Bronchial epithelial cell (primary cell): ENCODE measurements around the gene MAP4K3. TPM values are rescaled to one million over a fixed set of nuclear protein-coding genes. Genes with fewer than 3 reads are reported as not detected.
A peak's percentile ranks its signal among the peaks of the same experiment; 100 is the strongest.

Experiments
- DNase-seq: peaks from one replicate; pipeline ENCODE4 v3.0.0-alpha.2; 2010; ENCODE audit warnings: low read depth
- FAIRE-seq: peaks from 2 replicates; lab custom pipeline; 2011; peaks lifted over from hg19 to GRCh38; lab: Jason Lieb, UNC
- H3K27me3 ChIP-seq: 2 replicates; pipeline ENCODE4 v1.5.1; 2011; ENCODE audit warnings: low read length; ENCODE audit not compliant: control insufficient read depth, insufficient read depth
- H3K36me3 ChIP-seq: 2 replicates; pipeline ENCODE4 v1.5.1; 2011; ENCODE audit warnings: low read length; ENCODE audit not compliant: control insufficient read depth, insufficient read depth
- H3K4me3 ChIP-seq: 2 replicates; pipeline ENCODE4 v1.5.1; 2011; ENCODE audit warnings: mild to moderate bottlenecking, low read depth, low read length, control low read depth
- total RNA-seq: library from RNA; depleted of rRNA; stranded (reverse); fragments of >200 nt; gene quantifications from 2 replicates; pipeline ENCODE4 v1.2.1, GENCODE V29; 2014
- TF ChIP-seq, protein P1 (sequence below): IDR thresholded peaks from 2 replicates; pipeline ENCODE4 v1.5.1; 2011; ENCODE audit warnings: mild to moderate bottlenecking, moderate library complexity, low read length, control low read depth, inconsistent platforms; ENCODE audit not compliant: insufficient read depth, severe bottlenecking

The MAP4K3 gene
- total RNA-seq, 1 donor from 2014 or later: 19.7 TPM

DNA sequence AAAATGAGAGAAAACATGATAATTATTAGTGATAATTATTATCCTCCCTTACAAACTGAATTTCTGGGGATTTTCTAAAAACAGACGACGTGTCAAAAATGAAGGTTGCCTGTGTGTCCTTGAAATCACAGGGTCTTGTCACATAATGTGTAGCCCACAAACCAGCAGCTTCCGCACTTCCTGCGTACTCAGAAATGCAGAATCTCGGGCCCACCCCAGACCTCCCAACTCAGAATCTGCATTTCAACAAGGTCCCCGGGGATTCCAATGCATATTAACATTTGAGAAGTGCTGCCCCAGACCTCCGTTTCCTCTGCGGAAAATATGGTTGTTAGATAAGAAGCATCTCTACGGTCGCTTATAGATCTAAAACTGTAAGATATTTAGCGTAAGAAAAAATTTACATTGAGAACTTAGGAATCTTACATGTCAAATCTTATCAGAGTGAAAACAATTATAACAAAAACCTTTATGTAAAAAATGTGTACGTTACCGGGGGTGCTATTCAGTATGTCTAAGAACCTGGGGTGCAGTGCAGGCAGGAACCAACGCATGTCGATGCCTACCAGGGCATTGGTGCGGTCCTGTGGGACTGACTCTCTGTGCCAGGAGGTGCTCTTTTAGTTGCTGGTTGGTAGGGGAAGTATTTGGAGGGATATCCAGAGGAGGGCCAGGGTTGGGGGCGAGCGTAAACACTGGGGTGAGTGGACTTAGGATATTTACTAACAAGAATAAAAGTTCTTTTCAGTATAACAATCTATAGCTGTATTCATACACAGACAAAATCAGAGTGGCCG is 208.5 kb downstream of the MAP4K3 start:
- FAIRE-seq (no peak), DNase-seq (no peak)
- Histone ChIP-seq H3K27me3 (no peaks in the 10 kb centered on the region), H3K4me3 (peak overlapping the region; percentile 19), H3K36me3 (no peaks in the 10 kb centered on the region)
- TF ChIP-seq, protein P1, sequence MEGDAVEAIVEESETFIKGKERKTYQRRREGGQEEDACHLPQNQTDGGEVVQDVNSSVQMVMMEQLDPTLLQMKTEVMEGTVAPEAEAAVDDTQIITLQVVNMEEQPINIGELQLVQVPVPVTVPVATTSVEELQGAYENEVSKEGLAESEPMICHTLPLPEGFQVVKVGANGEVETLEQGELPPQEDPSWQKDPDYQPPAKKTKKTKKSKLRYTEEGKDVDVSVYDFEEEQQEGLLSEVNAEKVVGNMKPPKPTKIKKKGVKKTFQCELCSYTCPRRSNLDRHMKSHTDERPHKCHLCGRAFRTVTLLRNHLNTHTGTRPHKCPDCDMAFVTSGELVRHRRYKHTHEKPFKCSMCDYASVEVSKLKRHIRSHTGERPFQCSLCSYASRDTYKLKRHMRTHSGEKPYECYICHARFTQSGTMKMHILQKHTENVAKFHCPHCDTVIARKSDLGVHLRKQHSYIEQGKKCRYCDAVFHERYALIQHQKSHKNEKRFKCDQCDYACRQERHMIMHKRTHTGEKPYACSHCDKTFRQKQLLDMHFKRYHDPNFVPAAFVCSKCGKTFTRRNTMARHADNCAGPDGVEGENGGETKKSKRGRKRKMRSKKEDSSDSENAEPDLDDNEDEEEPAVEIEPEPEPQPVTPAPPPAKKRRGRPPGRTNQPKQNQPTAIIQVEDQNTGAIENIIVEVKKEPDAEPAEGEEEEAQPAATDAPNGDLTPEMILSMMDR: no peak

DNA sequence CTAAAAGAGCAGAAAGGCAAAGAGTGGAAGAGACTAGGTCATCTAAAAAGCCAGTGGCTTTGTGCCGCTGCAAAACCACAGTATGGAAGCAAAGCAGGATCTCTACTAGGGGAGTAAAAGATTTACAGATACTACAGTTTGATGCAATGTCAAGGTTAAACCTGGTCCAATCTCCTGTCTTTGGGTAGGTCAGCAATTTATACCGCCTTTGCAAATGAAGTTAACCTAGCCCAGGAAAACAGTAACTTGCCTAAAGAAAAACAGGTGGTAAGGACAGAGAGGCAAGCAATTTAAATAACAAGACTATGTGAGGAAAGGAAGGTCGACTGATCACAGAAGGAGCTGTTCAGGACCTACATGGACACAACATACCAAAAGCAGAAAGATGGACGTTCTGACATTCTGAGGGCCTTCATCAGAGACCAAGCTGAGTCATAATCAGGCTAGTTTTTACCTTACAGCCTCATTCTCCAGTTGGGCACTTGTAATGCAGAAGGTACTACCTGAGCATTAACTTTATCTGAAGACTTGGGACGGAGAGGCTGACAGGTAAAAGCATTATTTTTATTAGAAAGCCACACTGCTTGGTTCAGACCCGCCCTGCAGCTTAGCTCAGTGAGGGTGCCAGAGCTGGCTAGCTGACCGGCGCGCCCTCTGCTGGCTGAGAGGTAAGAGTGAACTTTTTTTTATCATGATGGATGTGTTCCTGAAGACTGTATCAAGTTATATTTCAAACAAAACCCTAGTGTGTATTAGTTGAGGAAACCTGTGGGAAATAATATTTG is 209.3 kb downstream of the MAP4K3 start:
- FAIRE-seq: no peak
- Histone ChIP-seq H3K27me3 (no peaks in the 10 kb centered on the region), H3K4me3 (no peak overlapping the region), H3K36me3 (no peaks in the 10 kb centered on the region)
- TF ChIP-seq, protein P1: peak; percentile 73
- DNase-seq: peak; percentile 58

DNA sequence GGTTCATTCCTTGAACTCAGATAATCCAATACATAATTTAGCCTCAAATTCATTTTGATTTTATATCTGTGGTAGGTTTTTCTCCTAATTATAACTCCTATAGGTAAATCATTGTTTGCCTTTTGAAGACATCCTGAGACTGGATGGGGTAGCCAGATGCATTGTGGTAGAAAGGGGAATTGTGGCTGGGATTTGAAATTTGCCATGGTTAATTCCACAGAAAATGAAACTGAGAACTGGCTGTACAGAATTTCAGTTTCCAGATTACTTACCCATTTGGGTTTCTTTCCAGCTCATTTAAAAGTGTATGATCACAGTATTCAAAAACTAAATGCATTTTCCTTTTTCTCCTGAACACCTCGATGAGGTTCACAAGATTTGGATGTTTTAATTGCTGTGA is 211.5 kb downstream of the MAP4K3 start:
- TF ChIP-seq, protein P1: no peak
- no peaks in the 10 kb centered on the region for H3K36me3 ChIP-seq
- DNase-seq (no peak), FAIRE-seq (no peak)
- H3K27me3 ChIP-seq: no peaks in the 10 kb centered on the region
- no peak overlapping the region for H3K4me3 ChIP-seq

DNA sequence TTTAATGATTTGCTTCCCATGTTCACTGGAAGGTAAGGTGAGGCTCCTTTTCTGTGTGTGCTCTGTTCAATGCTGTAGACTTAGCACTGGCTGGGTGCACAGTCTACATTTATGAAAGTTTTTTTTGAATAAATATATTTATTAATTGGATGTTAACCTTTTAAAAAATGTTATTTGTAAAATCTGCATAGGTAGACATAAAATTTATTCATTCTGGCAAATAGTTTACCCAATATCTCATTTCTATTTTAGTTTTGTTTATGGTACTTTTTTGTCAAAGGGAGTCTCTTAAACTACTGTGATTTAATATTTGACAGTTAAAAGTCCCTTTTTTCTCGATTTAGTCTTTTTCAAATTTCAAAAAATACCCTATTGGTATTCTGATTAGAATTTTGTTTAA is 213.2 kb downstream of the MAP4K3 start:
- no peak overlapping the region for H3K4me3 ChIP-seq
- FAIRE-seq (no peak), DNase-seq (no peak)
- TF ChIP-seq, protein P1: no peak
- no peaks in the 10 kb centered on the region for H3K36me3 ChIP-seq
- H3K27me3 ChIP-seq: no peaks in the 10 kb centered on the region

DNA sequence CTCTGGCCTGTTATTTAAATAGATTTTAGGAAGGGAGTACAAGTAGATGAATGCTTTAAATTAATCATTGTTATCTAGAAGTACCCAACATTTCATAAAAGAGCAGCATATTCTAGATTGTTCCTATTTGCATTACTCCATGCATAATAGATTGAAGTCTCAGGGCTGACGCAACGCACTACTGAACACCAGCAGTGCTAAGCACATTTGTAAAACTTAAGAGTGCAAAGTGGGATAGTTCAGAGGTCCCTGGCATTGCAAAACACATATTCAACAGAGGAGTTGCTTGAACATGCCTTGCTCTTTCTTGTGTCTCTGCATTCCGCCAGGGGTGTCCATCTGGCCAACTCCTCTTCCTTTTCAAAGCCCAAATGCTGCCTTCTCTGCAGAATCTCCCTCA is 215.6 kb downstream of the MAP4K3 start:
- TF ChIP-seq, protein P1: no peak
- FAIRE-seq: no peak
- Histone ChIP-seq H3K36me3 (no peaks in the 10 kb centered on the region), H3K4me3 (no peak overlapping the region), H3K27me3 (no peaks in the 10 kb centered on the region)
- DNase-seq: no peak
